HT-29 (cell line): Measurements from ENCODE around the gene CEP120. TPM values are rescaled to one million over a fixed set of nuclear protein-coding genes. Genes with fewer than 3 reads are reported as not detected.
"Not testable (repeated sequence)": the region's sequence is repeated elsewhere in the genome, so short reads cannot be mapped to it uniquely, and the experiment has no call there.

ENCODE experiments used
- DNase-seq: peaks from one replicate; pipeline ENCODE4 v3.0.0-alpha.2; 2015; ENCODE audit warnings: low spot score
- total RNA-seq: library from RNA; depleted of rRNA; stranded (reverse); fragments of >200 nt; shearing (Covaris generic); gene quantifications from 2 replicates; pipeline ENCODE4 v1.2.3, GENCODE V29; 2014

CEP120 gene
- total RNA-seq, 1 experiment from 2014 or later, result 8.3 TPM

GRCh38 chr5:123438902-123439301 is 15.7 kb upstream of the CEP120 start:
- DNase-seq, result no peak

GRCh38 chr5:123438244-123438643 is 15.0 kb upstream of the CEP120 start:
- DNase-seq, result no peak

DNA sequence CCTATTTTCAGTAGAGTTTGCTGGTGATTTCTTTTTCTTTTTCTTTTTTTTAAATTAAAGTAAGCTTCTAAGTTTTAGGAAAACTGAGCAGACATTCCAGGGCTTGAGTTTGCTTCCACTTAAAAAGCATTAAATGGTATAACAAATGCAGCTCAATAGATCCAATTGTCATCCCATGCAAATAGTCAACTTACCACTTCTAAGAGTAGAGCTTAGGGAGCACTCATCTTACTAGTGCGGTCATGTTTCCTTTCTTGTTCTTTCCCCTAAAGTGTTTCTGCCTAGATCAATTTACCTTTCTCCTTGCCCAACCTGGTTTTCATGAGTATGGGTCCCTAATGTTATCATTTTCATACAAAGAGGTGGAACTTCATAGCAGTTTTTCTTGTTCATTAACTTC is 13.0 kb upstream of the CEP120 start:
- no peak for DNase-seq

DNA sequence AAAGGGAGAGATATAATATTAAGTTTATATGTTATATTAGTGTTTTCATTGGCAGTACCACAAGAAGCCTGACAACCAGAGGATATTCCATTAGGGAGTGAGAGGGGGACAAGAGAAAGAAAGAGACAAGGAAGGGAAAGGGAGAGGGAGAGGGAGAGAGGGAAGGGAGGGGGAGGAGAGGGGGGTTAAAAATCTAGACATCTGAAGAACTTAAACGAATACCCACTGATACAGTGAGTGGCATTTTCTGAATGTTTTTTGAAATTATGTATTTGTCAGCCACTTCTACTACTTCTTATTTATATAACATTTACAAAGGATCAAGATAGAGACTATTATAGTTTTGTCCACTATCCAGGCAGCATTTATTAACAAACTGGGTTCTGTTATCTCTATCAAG is 11.6 kb upstream of the CEP120 start:
- DNase-seq, result no peak

- DNase-seq, result no peak
These were observed 10.4 kb upstream of the CEP120 start for GRCh38 chr5:123433596-123433995.

- DNase-seq, result not testable (repeated sequence)
These were observed 7.2 kb upstream of the CEP120 start for GRCh38 chr5:123430441-123430840.

GRCh38 chr5:123429993-123430392 is 6.8 kb upstream of the CEP120 start:
- DNase-seq, result peak; percentile 11

DNA sequence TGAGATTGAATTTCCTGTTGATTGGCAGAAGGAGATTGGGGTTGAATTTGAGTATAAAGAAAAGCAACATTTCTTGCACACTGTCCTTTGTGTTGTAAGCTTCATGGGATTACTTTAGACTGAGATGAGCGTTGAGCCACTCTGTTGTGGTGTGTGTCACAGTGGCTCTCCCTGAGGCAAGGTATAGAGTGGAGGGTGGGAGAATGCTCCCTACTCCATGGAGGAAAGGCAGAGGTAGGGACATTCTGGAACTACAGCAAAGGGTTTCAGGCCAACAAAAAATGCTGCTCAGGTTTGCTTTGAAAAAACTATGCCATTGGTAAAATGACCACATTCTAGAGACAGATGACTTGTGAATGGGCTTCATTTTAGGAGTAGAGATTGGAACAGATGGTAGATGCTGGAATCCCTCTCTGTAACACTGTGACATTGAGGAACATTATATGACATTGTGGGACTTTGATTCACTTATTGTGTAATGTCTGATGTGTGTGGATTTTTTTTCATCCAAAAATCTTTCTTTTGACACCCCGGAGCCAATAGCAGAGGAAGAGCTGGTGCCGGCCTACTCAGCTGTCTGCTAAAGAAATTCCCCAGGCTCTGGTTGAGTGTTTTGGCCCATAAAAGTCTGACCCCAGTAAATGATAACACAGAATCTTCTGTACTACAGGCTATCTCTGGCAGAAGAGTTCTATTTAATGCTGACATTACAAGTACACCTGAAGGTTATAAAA is 6.2 kb upstream of the CEP120 start:
- DNase-seq, result no peak

- DNase-seq, result no peak
These were observed 5.5 kb upstream of the CEP120 start for GRCh38 chr5:123428521-123429220.

- DNase-seq, result no peak
These were observed 4.1 kb upstream of the CEP120 start for GRCh38 chr5:123427281-123427680.

DNA sequence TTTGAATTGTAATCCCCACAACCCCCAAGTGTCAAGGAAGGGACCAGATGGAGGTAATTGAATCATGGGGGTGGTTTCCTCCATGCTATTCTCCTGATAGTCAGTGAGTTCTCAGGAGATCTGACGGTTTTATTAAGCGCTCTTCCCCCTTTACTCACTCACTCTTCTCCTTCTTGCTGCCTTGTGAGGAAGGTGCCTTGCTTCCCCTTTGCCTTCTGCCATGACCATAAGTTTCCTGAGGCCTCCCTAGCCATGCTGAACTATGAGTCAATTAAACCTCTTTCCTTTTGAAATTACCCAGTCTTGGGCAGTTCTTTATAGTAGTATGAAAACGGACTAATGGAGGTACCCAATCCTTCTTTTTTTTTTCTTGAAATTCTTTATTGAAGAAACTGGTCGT is 2.2 kb upstream of the CEP120 start:
- no peak for DNase-seq

GRCh38 chr5:123422433-123423277 is 548 bp downstream of the CEP120 start:
- peak; percentile 53 for DNase-seq

DNA sequence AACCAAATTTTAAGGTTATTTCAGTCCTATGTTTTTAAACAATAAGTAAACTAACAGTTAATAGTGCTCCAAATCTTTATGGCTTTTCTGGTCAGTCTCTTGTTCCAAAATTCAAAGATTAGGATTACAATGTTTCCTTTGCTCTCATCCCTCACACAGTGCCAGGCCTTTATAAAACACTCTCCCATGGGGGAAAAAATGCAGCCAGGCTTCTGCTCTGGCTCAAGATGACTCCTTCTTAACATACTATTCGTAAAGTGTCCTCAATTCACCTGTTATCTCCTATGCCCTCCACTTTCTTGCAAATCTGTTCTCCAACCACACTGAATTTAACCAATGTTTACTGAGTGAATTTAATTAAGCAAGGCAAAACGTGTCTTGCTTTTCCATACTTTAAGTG is 1.4 kb downstream of the CEP120 start:
- no peak for DNase-seq

- DNase-seq, result no peak
These were observed 8.2 kb downstream of the CEP120 start for GRCh38 chr5:123414974-123415373.

GRCh38 chr5:123412206-123412605 is 11.0 kb downstream of the CEP120 start:
- DNase-seq, result no peak

- DNase-seq, result not testable (repeated sequence)
These were observed 21.2 kb downstream of the CEP120 start for GRCh38 chr5:123401999-123402398.

- DNase-seq, result no peak
These were observed 21.9 kb downstream of the CEP120 start for GRCh38 chr5:123401320-123401719.

DNA sequence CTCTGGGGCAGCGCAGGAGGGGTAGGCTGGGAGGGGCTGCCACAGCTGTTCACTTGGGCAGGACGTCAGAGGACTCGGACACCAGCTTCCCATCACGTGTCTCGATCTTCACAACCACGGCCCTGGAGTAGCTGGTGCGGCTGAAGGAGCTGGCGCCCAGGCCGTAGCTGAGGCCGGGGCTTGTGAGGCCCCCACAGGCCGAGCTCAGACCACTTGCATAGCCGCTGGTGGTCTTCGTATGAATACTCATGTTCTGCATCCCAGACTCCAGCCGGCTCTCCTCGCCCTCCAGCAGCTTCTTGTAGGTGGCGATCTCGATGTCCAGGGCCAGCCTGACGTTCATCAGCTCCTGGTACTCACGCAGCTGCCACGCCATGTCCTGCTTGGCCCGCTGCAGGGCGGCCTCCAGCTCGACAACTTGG is 22.3 kb downstream of the CEP120 start:
- DNase-seq, result not testable (repeated sequence)

DNA sequence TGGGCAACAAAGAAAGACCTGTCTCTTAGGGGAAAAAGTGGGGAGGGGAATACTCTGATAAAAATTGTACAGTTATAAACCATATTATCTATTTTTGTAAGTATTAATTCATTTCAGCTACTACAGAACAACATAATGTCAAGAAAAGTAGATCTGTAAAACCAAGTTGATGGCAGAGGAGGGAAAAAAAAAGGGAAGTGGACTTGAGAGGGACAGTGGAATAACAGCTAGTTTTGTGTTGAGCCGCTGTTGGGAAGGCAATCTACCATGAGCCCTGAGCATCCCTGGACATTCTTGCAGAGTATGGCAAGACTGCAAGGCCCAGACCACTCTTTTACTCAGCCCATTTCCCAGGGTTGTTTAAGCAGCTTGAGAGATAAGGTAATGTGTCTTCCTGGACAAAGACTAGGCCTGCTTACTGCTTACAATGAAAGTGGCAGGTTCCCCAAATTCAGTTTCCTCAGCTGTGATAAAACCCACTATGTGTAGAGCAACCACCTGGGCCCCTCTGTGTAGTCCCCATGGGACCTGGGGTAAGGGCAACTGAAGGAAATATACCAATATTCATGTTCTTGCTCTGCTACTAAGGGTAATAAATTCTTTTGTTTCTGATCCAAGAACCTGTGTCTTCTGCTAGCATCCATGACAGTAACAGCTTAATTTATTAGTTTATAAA is 25.0 kb downstream of the CEP120 start:
- DNase-seq, result no peak

GRCh38 chr5:123397538-123397937 is 25.7 kb downstream of the CEP120 start:
- no peak for DNase-seq

GRCh38 chr5:123391009-123391408 is 32.2 kb downstream of the CEP120 start:
- no peak for DNase-seq

- DNase-seq, result no peak
These were observed 33.4 kb downstream of the CEP120 start for GRCh38 chr5:123389794-123390193.
